Measurements from ENCODE around the gene MTA1. TPM values are rescaled to one million over a fixed set of nuclear protein-coding genes. Genes with fewer than 3 reads are reported as not detected.

Gene MTA1
- total RNA-seq, 2 donors from 2014 or later, result 77.2 to 84.1 TPM

DNA sequence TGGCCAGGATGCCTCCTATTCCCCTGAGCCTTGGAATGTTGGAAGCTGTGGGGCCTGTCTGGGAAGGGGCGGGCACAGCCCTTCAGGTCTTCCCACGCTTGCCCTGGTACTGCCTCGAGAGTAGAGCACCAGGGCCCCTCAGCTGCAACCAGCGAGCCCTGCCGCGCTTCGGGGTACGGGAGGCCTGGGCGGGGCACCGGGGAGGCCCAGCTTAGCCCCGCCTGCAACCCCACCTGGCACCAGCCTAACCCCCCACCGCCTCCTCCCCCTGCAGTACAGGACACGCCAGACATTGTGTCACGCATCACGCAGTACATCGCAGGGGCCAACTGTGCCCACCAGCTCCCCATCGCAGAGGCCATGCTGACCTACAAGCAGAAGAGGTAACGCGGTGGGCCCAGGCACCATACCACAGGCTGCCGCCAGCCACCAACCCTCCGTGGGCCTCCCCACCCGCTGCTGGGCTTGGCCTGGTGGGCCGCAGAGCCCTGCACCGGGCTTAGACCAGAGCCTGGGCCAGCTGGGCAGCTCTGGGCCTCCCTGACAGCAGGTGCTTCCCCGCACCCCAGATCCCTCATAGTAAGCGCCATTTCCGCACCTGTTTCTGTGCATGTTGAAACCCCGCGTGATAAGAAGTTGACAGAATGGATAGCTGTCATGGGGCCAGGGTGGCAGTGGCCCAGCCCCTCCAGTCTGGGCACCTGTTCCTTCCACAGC, 34.9 kb upstream of the MTA1 start:
- no peaks in the 10 kb centered on the region for H3K27me3 ChIP-seq (replicated peaks; ENCODE audit: insufficient read depth)
- TF ChIP-seq, protein P1, sequence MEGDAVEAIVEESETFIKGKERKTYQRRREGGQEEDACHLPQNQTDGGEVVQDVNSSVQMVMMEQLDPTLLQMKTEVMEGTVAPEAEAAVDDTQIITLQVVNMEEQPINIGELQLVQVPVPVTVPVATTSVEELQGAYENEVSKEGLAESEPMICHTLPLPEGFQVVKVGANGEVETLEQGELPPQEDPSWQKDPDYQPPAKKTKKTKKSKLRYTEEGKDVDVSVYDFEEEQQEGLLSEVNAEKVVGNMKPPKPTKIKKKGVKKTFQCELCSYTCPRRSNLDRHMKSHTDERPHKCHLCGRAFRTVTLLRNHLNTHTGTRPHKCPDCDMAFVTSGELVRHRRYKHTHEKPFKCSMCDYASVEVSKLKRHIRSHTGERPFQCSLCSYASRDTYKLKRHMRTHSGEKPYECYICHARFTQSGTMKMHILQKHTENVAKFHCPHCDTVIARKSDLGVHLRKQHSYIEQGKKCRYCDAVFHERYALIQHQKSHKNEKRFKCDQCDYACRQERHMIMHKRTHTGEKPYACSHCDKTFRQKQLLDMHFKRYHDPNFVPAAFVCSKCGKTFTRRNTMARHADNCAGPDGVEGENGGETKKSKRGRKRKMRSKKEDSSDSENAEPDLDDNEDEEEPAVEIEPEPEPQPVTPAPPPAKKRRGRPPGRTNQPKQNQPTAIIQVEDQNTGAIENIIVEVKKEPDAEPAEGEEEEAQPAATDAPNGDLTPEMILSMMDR (IDR thresholded peaks at IDR 0.05), result no peak
- H3K27ac ChIP-seq, result no peak overlapping the region
- H3K4me1 ChIP-seq (ENCODE audit: control insufficient read depth in 1 of 2, low read depth in 2 of 2), result no peaks in the 10 kb centered on the region
- H3K9me3 ChIP-seq, result no peaks in the 10 kb centered on the region
- DNase-seq (ENCODE audit: low spot score) (no peak), ATAC-seq (ENCODE audit: insufficient number of reproducible peaks, low FRiP score, low read depth) (no peak)
- H3K36me3 ChIP-seq, result peaks cover 46% of the 10 kb centered on the region
- H3K4me3 ChIP-seq, result no peak overlapping the region

DNA sequence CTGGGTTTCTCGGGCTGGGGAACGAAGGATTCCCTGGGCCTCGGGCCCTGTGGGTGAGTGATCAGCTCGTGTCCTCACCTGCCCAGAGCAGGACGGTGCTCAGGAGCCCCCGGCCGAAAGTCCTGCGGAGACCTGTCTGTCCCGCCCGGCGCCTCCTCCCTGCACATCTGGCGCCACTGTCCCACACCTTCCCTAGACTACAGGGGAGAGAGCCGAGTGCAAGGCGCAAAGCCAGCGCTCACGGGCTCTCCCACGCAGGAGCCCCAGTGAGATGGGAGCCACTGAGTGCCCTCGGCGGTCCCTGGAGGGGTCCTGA, 34.3 kb upstream of the MTA1 start:
- Histone ChIP-seq H3K27ac (no peak overlapping the region), H3K4me3 (no peak overlapping the region), H3K4me1 (ENCODE audit: control insufficient read depth in 1 of 2, low read depth in 2 of 2) (no peaks in the 10 kb centered on the region), H3K9me3 (no peaks in the 10 kb centered on the region), H3K27me3 (replicated peaks; ENCODE audit: insufficient read depth) (no peaks in the 10 kb centered on the region), H3K36me3 (peaks cover 42% of the 10 kb centered on the region)
- TF ChIP-seq, protein P1 (IDR thresholded peaks at IDR 0.05), result no peak
- ATAC-seq (ENCODE audit: insufficient number of reproducible peaks, low FRiP score, low read depth) (no peak), DNase-seq (ENCODE audit: low spot score) (no peak)

DNA sequence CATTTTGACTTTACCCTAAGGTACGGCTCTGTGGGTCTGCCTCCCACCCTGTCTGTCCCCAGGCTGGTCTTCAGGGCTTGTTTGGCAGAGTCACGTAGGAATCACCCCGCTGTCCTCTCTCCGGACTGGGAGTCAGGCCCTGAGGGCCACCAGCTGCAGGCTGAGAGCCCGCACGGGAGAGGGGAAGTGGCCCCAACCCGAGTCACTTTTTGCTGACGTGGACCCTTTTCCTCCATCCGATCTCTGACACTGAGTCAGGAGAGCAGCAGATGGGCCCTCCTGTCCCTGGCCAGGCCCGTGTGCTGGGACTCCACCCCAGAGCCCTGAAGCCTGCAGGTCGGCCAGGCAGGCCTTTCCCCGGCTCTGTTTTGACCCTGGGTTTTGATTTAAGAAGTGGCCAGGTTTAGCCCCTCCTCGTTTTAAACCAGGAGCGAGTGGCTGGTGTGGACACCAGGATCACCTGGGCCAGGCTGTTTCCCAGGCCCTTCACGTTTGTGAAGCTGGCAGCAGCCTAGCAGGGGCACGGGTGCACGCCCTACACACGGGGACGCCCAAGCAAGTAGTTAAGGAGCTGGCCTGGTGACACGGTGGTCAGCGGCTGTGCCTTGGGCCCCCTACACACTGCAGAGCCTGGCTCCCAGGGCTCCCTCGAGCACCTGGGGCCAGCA, 33.8 kb upstream of the MTA1 start:
- TF ChIP-seq, protein P1 (IDR thresholded peaks at IDR 0.05), result no peak
- no peak for ATAC-seq (ENCODE audit: insufficient number of reproducible peaks, low FRiP score, low read depth)
- H3K27me3 ChIP-seq (replicated peaks; ENCODE audit: insufficient read depth), result no peaks in the 10 kb centered on the region
- H3K4me3 ChIP-seq, result no peak overlapping the region
- no peaks in the 10 kb centered on the region for H3K4me1 ChIP-seq (ENCODE audit: control insufficient read depth in 1 of 2, low read depth in 2 of 2)
- H3K36me3 ChIP-seq, result peaks cover 45% of the 10 kb centered on the region
- H3K27ac ChIP-seq, result no peak overlapping the region
- no peak for DNase-seq (ENCODE audit: low spot score)
- no peaks in the 10 kb centered on the region for H3K9me3 ChIP-seq

DNA sequence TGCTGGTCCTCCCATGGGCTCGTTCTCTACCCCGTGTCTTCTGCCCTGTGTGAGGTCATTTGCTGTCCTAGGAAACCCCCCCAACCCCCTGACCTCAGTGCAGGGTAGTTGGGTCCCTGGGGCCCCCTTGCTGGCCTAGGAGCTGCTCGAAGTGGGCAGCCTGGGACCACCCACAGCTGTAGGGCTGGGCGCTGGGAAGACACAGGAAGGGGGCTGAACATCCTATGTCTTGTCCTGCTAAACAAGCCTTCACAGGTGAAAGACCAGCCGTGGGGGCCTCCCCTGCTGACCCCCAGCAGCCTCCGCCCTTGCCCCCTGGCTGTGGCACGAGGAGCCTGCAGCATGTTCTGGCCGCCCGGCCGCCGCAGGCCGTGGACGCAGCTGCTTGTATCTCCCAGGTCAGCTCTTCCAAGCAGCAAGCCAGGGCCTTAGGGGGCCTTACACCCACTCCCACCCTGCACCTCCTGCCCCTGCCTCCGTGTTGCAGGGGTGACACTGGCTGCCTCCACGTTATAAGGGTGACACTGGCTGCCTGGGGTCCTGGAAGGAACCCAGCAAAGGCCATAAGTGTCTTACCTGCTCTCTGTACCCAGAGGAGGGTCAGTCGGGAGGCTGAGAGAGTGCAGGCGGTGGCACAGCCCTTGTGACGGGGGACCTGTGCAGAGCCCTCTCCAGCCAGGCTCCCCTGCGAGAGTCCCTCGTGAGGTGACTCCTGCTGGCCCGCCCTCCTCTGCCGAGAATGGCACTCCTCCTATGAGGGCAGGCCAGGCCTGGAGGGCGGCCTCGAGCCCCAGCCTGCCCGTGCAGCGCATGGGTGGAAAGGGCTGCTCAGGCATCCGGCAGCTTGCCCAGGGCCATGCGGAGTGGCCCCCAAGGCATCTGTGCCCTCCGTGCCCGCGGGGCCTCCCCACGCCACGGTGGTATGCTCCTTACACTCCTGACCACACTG, 32.8 kb upstream of the MTA1 start:
- Histone ChIP-seq H3K9me3 (no peaks in the 10 kb centered on the region), H3K4me3 (no peak overlapping the region), H3K27me3 (replicated peaks; ENCODE audit: insufficient read depth) (no peaks in the 10 kb centered on the region), H3K36me3 (peaks cover 38% of the 10 kb centered on the region), H3K4me1 (ENCODE audit: control insufficient read depth in 1 of 2, low read depth in 2 of 2) (no peaks in the 10 kb centered on the region), H3K27ac (no peak overlapping the region)
- no peak for DNase-seq (ENCODE audit: low spot score)
- ATAC-seq (ENCODE audit: insufficient number of reproducible peaks, low FRiP score, low read depth), result no peak
- TF ChIP-seq, protein P1 (IDR thresholded peaks at IDR 0.05), result no peak

DNA sequence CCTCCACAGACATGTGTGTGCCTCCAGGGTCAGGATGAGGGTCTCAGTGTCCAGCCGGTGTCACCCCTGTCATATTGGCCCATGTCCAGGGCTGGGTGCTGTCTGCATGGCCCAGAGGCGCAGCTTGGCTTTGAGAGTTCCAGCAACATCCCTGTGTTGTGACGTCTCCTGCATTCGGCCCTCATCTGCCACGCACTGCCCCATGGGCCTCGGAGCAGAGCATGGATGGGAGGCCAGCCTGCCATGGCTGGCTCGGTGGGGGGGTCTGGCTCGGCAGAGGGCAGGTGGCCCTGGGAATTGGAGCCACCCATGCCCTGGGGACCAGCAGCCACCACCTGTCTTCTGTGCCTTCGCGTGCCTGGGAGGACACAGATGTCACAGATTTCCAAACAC, 32.1 kb upstream of the MTA1 start:
- Histone ChIP-seq H3K4me3 (no peak overlapping the region), H3K9me3 (no peaks in the 10 kb centered on the region), H3K27me3 (replicated peaks; ENCODE audit: insufficient read depth) (no peaks in the 10 kb centered on the region), H3K27ac (no peak overlapping the region), H3K4me1 (ENCODE audit: control insufficient read depth in 1 of 2, low read depth in 2 of 2) (no peaks in the 10 kb centered on the region), H3K36me3 (peaks cover 32% of the 10 kb centered on the region)
- TF ChIP-seq, protein P1 (IDR thresholded peaks at IDR 0.05), result no peak
- ATAC-seq (ENCODE audit: insufficient number of reproducible peaks, low FRiP score, low read depth) (no peak), DNase-seq (ENCODE audit: low spot score) (no peak)
